ENCODE data around the gene IPO9.

DNA sequence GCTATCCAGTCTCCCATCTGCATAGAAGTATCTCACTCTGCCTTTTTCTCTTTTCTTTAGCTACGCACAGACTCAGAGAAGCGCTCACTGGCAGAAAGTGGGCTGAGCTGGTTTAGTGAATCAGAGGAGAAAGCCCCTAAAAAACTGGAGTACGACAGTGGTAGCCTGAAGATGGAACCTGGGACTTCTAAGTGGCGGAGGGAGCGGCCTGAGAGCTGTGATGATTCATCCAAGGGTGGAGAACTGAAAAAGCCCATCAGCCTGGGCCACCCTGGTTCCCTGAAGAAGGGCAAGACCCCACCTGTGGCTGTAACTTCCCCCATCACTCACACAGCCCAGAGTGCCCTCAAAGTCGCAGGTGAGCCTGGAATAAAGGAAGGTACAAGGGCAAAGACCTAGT, 48.0 kb upstream of the IPO9 start:
- no peak for TF ChIP-seq ZNF8 (CRISPR knock-in tag; IDR thresholded peaks at IDR 0.05)
- TF ChIP-seq, protein P1, sequence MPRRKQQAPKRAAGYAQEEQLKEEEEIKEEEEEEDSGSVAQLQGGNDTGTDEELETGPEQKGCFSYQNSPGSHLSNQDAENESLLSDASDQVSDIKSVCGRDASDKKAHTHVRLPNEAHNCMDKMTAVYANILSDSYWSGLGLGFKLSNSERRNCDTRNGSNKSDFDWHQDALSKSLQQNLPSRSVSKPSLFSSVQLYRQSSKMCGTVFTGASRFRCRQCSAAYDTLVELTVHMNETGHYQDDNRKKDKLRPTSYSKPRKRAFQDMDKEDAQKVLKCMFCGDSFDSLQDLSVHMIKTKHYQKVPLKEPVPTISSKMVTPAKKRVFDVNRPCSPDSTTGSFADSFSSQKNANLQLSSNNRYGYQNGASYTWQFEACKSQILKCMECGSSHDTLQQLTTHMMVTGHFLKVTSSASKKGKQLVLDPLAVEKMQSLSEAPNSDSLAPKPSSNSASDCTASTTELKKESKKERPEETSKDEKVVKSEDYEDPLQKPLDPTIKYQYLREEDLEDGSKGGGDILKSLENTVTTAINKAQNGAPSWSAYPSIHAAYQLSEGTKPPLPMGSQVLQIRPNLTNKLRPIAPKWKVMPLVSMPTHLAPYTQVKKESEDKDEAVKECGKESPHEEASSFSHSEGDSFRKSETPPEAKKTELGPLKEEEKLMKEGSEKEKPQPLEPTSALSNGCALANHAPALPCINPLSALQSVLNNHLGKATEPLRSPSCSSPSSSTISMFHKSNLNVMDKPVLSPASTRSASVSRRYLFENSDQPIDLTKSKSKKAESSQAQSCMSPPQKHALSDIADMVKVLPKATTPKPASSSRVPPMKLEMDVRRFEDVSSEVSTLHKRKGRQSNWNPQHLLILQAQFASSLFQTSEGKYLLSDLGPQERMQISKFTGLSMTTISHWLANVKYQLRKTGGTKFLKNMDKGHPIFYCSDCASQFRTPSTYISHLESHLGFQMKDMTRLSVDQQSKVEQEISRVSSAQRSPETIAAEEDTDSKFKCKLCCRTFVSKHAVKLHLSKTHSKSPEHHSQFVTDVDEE (CRISPR knock-in tag; IDR thresholded peaks at IDR 0.05): no peak
